ENCODE measurements around the gene PPM1L.

The PPM1L gene

GRCh38 chr3:160826991-160827390 is 71.0 kb downstream of the PPM1L start:
- Histone ChIP-seq H3K9ac (ENCODE audit: low read length in 2 of 2) (no peak overlapping the region), H3K4me1 (ENCODE audit: control insufficient read depth, insufficient read depth, low read length) (peaks cover 3% of the 10 kb centered on the region), H3K9me3 (ENCODE audit: control insufficient read depth in 2 of 2, low read length in 2 of 2) (no peaks in the 10 kb centered on the region), H3K36me3 (ENCODE audit: control insufficient read depth in 2 of 2, insufficient read depth in 2 of 2, low read length in 2 of 2) (no peaks in the 10 kb centered on the region), H3K4me3 (ENCODE audit: low read length in 2 of 2) (no peak overlapping the region), H3K27me3 (ENCODE audit: control insufficient read depth in 1 of 2, insufficient read depth in 2 of 2, low read length in 2 of 2) (no peaks in the 10 kb centered on the region), H3K27ac (ENCODE audit: low read length) (no peak overlapping the region)

GRCh38 chr3:160827516-160827915 is 71.5 kb downstream of the PPM1L start:
- Histone ChIP-seq H3K9me3 (ENCODE audit: control insufficient read depth in 2 of 2, low read length in 2 of 2) (no peaks in the 10 kb centered on the region), H3K27ac (ENCODE audit: low read length) (no peak overlapping the region), H3K4me3 (ENCODE audit: low read length in 2 of 2) (no peak overlapping the region), H3K4me1 (ENCODE audit: control insufficient read depth, insufficient read depth, low read length) (peaks cover 3% of the 10 kb centered on the region), H3K27me3 (ENCODE audit: control insufficient read depth in 1 of 2, insufficient read depth in 2 of 2, low read length in 2 of 2) (no peaks in the 10 kb centered on the region), H3K36me3 (ENCODE audit: control insufficient read depth in 2 of 2, insufficient read depth in 2 of 2, low read length in 2 of 2) (no peaks in the 10 kb centered on the region), H3K9ac (ENCODE audit: low read length in 2 of 2) (no peak overlapping the region)

- H3K9me3 ChIP-seq (ENCODE audit: control insufficient read depth in 2 of 2, low read length in 2 of 2), result no peaks in the 10 kb centered on the region
- H3K27me3 ChIP-seq (ENCODE audit: control insufficient read depth in 1 of 2, insufficient read depth in 2 of 2, low read length in 2 of 2), result no peaks in the 10 kb centered on the region
- H3K9ac ChIP-seq (ENCODE audit: low read length in 2 of 2), result no peak overlapping the region
- H3K27ac ChIP-seq (ENCODE audit: low read length), result no peak overlapping the region
- no peak overlapping the region for H3K4me3 ChIP-seq (ENCODE audit: low read length in 2 of 2)
- H3K36me3 ChIP-seq (ENCODE audit: control insufficient read depth in 2 of 2, insufficient read depth in 2 of 2, low read length in 2 of 2), result no peaks in the 10 kb centered on the region
- H3K4me1 ChIP-seq (ENCODE audit: control insufficient read depth, insufficient read depth, low read length), result peaks cover 3% of the 10 kb centered on the region
Measured at GRCh38 chr3:160828880-160829279, 72.8 kb downstream of the PPM1L start.

GRCh38 chr3:160829486-160830009 is 73.5 kb downstream of the PPM1L start:
- no peaks in the 10 kb centered on the region for H3K9me3 ChIP-seq (ENCODE audit: control insufficient read depth in 2 of 2, low read length in 2 of 2)
- no peak overlapping the region for H3K4me3 ChIP-seq (ENCODE audit: low read length in 2 of 2)
- H3K27me3 ChIP-seq (ENCODE audit: control insufficient read depth in 1 of 2, insufficient read depth in 2 of 2, low read length in 2 of 2), result no peaks in the 10 kb centered on the region
- no peak overlapping the region for H3K9ac ChIP-seq (ENCODE audit: low read length in 2 of 2)
- no peak overlapping the region for H3K27ac ChIP-seq (ENCODE audit: low read length)
- peaks cover 3% of the 10 kb centered on the region for H3K4me1 ChIP-seq (ENCODE audit: control insufficient read depth, insufficient read depth, low read length)
- no peaks in the 10 kb centered on the region for H3K36me3 ChIP-seq (ENCODE audit: control insufficient read depth in 2 of 2, insufficient read depth in 2 of 2, low read length in 2 of 2)

- Histone ChIP-seq H3K27ac (ENCODE audit: low read length) (no peak overlapping the region), H3K4me3 (ENCODE audit: low read length in 2 of 2) (no peak overlapping the region), H3K9me3 (ENCODE audit: control insufficient read depth in 2 of 2, low read length in 2 of 2) (no peaks in the 10 kb centered on the region), H3K36me3 (ENCODE audit: control insufficient read depth in 2 of 2, insufficient read depth in 2 of 2, low read length in 2 of 2) (no peaks in the 10 kb centered on the region), H3K9ac (ENCODE audit: low read length in 2 of 2) (no peak overlapping the region), H3K27me3 (ENCODE audit: control insufficient read depth in 1 of 2, insufficient read depth in 2 of 2, low read length in 2 of 2) (no peaks in the 10 kb centered on the region), H3K4me1 (ENCODE audit: control insufficient read depth, insufficient read depth, low read length) (peaks cover 1% of the 10 kb centered on the region)
Measured at GRCh38 chr3:160830796-160831195, 74.8 kb downstream of the PPM1L start.

- Histone ChIP-seq H3K9me3 (ENCODE audit: control insufficient read depth in 2 of 2, low read length in 2 of 2) (no peaks in the 10 kb centered on the region), H3K4me1 (ENCODE audit: control insufficient read depth, insufficient read depth, low read length) (no peaks in the 10 kb centered on the region), H3K27ac (ENCODE audit: low read length) (no peak overlapping the region), H3K4me3 (ENCODE audit: low read length in 2 of 2) (no peak overlapping the region), H3K36me3 (ENCODE audit: control insufficient read depth in 2 of 2, insufficient read depth in 2 of 2, low read length in 2 of 2) (no peaks in the 10 kb centered on the region), H3K9ac (ENCODE audit: low read length in 2 of 2) (no peak overlapping the region), H3K27me3 (ENCODE audit: control insufficient read depth in 1 of 2, insufficient read depth in 2 of 2, low read length in 2 of 2) (no peaks in the 10 kb centered on the region)
Measured at GRCh38 chr3:160831401-160831800, 75.4 kb downstream of the PPM1L start.

GRCh38 chr3:160837394-160837980 is 81.5 kb downstream of the PPM1L start:
- no peaks in the 10 kb centered on the region for H3K9me3 ChIP-seq (ENCODE audit: control insufficient read depth in 2 of 2, low read length in 2 of 2)
- H3K4me1 ChIP-seq (ENCODE audit: control insufficient read depth, insufficient read depth, low read length), result no peaks in the 10 kb centered on the region
- no peak overlapping the region for H3K4me3 ChIP-seq (ENCODE audit: low read length in 2 of 2)
- no peak overlapping the region for H3K27ac ChIP-seq (ENCODE audit: low read length)
- H3K27me3 ChIP-seq (ENCODE audit: control insufficient read depth in 1 of 2, insufficient read depth in 2 of 2, low read length in 2 of 2), result no peaks in the 10 kb centered on the region
- no peak overlapping the region for H3K9ac ChIP-seq (ENCODE audit: low read length in 2 of 2)
- H3K36me3 ChIP-seq (ENCODE audit: control insufficient read depth in 2 of 2, insufficient read depth in 2 of 2, low read length in 2 of 2), result no peaks in the 10 kb centered on the region

GRCh38 chr3:160840590-160840989 is 84.6 kb downstream of the PPM1L start:
- H3K36me3 ChIP-seq (ENCODE audit: control insufficient read depth in 2 of 2, insufficient read depth in 2 of 2, low read length in 2 of 2), result no peaks in the 10 kb centered on the region
- H3K9ac ChIP-seq (ENCODE audit: low read length in 2 of 2), result no peak overlapping the region
- H3K4me3 ChIP-seq (ENCODE audit: low read length in 2 of 2), result no peak overlapping the region
- H3K27ac ChIP-seq (ENCODE audit: low read length), result no peak overlapping the region
- H3K27me3 ChIP-seq (ENCODE audit: control insufficient read depth in 1 of 2, insufficient read depth in 2 of 2, low read length in 2 of 2), result no peaks in the 10 kb centered on the region
- H3K9me3 ChIP-seq (ENCODE audit: control insufficient read depth in 2 of 2, low read length in 2 of 2), result no peaks in the 10 kb centered on the region
- no peaks in the 10 kb centered on the region for H3K4me1 ChIP-seq (ENCODE audit: control insufficient read depth, insufficient read depth, low read length)

GRCh38 chr3:160841455-160841854 is 85.4 kb downstream of the PPM1L start:
- Histone ChIP-seq H3K36me3 (ENCODE audit: control insufficient read depth in 2 of 2, insufficient read depth in 2 of 2, low read length in 2 of 2) (no peaks in the 10 kb centered on the region), H3K27me3 (ENCODE audit: control insufficient read depth in 1 of 2, insufficient read depth in 2 of 2, low read length in 2 of 2) (no peaks in the 10 kb centered on the region), H3K9ac (ENCODE audit: low read length in 2 of 2) (no peak overlapping the region), H3K27ac (ENCODE audit: low read length) (no peak overlapping the region), H3K4me3 (ENCODE audit: low read length in 2 of 2) (no peak overlapping the region), H3K4me1 (ENCODE audit: control insufficient read depth, insufficient read depth, low read length) (no peaks in the 10 kb centered on the region), H3K9me3 (ENCODE audit: control insufficient read depth in 2 of 2, low read length in 2 of 2) (no peaks in the 10 kb centered on the region)

- no peak overlapping the region for H3K27ac ChIP-seq (ENCODE audit: low read length)
- H3K9me3 ChIP-seq (ENCODE audit: control insufficient read depth in 2 of 2, low read length in 2 of 2), result no peaks in the 10 kb centered on the region
- H3K36me3 ChIP-seq (ENCODE audit: control insufficient read depth in 2 of 2, insufficient read depth in 2 of 2, low read length in 2 of 2), result no peaks in the 10 kb centered on the region
- H3K4me1 ChIP-seq (ENCODE audit: control insufficient read depth, insufficient read depth, low read length), result no peaks in the 10 kb centered on the region
- H3K9ac ChIP-seq (ENCODE audit: low read length in 2 of 2), result no peak overlapping the region
- no peak overlapping the region for H3K4me3 ChIP-seq (ENCODE audit: low read length in 2 of 2)
- no peaks in the 10 kb centered on the region for H3K27me3 ChIP-seq (ENCODE audit: control insufficient read depth in 1 of 2, insufficient read depth in 2 of 2, low read length in 2 of 2)
Measured at GRCh38 chr3:160842021-160843005, 86.3 kb downstream of the PPM1L start.

Data from stomach smooth muscle (tissue), 2 donors.